M059J (cell line): Measurements from ENCODE around the gene AKAP9. TPM values are rescaled to one million over a fixed set of nuclear protein-coding genes. Genes with fewer than 3 reads are reported as not detected.
"Not testable (repeated sequence)": the region's sequence is repeated elsewhere in the genome, so short reads cannot be mapped to it uniquely, and the experiment has no call there.

Source experiments
- DNase-seq: peaks from one replicate; pipeline ENCODE4 v3.0.0-alpha.2; 2012; ENCODE audit warnings: low read depth
- total RNA-seq: library from RNA; depleted of rRNA; stranded (reverse); fragments of >200 nt; shearing (Covaris generic); gene quantifications from 2 replicates; pipeline ENCODE4 v1.2.3, GENCODE V29; 2014

The AKAP9 gene
- total RNA-seq, 1 experiment from 2014 or later: 18.0 TPM

DNA sequence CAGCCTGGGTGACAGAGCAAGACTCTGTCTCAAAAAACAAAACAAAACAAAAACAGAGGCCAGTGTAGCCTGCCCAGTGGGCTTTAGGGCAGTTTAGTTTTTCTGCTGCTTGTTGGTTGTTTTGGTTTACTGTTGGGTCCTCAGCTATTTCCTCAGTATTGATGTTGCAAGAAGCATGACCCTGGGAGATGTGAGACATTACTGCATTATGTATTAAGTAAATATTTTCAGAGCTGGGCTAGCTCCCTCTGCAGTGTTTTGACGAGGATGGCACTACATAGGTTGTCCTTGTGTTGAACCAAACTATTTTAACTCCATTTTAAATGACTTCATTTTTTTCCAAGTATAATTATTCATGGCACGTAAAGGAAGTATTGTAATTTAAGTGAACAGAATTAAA, 4.8 kb downstream of the AKAP9 start:
- peak; percentile 49 for DNase-seq

DNA sequence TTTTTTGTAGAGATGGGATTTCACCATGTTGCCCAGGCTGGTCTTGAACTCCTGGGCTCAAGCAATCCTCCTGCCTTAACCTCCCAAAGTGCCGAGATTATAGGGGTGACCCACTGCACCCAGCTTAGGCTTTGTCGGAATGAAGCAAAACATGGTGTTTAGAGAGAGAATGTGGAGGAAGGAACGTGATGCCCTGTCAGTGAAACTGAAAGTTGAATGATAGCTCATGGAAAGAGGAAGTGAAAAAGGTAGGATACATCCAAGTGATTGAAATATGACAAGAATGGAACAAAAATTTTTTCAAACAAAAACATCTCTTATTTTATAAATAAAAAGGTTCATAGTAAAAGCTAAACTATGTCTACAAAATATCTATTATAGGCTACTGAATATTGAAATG, 5.9 kb downstream of the AKAP9 start:
- DNase-seq: no peak

DNA sequence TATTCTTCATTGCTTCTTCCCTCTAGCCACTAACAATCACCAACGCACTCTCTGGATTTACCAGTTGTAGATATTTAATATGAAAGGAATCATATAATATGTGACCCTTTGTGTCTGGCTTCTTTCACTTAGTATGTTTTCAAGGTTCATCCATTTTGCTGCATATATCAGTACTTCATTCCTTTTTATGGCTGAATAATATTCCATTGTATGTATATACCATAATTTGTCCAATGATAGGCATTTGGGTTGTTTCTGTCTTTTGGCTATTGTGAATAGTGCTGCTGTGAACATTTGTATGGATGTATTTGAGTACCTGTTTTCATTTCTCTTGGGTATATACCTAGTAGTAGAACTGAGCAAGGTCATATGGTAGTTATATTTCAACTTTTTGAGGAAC, 7.3 kb downstream of the AKAP9 start:
- DNase-seq: no peak

DNA sequence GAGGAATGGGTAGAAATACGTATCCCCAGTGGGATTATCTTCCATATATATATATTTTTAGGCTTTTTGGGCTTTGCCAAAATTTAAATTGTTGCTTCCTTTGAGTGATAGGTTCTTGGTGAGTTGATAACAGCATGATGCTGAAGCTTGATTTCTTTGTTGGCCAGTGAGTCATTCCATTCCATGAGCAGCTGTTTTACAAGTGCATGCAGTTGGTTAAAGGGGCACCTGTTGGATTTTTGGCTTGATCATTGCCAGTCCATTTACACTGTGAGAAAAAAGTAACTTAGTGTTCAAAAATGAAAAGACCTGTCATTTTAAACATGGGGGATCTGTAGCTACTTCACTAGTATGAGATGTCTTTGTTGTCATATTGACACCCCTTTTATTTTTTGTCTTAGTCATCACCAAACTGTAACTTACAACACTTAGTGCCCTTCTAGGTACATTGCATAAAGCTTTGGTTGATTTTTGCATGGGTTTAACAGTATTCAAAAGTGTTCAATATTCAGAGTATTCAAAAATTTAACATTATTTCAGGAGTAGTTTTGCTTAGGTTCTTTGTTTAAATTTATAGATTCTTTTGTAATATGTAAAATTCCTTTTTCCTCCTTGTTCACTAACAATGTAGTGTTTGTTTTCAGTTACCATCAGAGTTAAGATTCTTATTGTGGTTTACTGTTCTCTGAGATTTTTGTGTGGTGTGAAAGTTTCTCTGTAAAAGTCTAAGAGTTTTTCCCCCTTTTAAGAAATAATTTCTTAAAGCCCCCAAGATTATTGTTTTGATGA, 8.8 kb downstream of the AKAP9 start:
- DNase-seq: peak; percentile 67

DNA sequence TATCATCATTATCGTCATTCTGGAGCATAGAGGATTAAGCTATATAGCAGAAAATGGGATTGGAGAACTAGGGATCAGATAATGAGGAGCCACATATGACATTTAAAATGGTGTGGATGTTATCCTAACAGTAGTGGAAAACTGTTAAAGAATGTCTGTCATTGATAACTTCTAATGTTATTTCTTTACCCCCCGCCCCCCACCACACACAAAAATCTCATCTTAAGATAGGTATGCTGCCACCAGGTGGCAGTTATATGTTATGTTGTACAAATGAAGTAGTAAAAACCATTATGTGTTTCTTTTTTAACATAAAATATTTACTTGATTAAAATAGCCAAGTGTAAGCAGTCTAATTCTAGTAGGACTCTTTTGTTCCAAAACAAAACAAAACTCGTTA, 13.0 kb downstream of the AKAP9 start:
- DNase-seq: peak; percentile 28

DNA sequence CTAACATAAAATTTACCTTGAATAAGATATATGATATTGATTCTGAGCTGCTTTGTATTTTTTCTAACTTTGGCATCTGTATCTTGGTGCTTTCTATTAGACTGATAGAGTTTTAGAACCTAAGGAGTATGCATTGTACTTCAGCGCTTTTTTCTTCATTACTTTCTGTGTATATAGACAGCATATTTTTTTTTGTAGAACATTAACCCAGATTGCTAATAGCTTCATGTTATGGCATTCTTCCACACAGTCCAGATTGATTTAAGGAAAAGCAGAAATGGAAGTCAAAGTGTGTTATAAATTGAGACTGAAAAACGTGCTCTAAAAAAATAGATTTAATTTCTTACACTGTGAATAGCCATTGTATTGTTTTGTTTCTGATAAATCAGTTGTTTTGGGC, 15.8 kb downstream of the AKAP9 start:
- not testable (repeated sequence) for DNase-seq

DNA sequence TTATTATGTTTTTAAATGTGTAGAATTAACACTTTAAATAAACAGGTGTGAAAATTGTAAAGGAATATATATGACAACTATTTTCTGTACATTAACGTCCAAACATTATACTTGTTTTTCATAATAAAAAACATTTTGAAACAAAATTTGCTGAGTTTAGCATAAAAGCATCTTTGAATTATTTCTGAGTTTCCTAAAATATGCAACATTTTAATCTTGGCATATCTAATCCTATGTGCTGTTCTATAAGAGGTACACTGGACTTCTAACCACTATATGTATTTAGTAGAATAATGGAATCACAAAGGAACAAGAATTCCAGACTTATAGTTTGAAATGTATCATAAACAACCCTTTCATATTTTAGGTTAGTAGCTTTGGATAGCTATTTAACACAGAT, 16.6 kb downstream of the AKAP9 start:
- DNase-seq: no peak

DNA sequence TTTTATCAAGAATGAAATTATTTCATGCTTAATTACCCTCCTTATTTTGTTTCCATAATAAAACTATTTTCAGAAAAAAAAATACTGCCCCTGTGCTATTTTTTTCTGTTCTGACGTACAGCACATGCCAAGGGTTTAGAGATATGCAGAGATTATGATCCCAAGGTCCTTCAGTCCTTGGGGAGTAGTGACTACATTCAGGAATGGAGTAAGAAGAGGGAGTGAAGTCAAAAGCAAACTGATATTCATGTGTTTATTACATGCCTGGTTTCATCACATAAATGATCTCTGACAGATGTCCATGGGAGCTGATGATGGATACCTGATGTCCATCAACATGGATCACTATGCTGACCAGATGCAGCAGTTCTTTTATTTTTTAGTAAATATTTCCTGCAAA, 17.2 kb downstream of the AKAP9 start:
- DNase-seq: no peak

DNA sequence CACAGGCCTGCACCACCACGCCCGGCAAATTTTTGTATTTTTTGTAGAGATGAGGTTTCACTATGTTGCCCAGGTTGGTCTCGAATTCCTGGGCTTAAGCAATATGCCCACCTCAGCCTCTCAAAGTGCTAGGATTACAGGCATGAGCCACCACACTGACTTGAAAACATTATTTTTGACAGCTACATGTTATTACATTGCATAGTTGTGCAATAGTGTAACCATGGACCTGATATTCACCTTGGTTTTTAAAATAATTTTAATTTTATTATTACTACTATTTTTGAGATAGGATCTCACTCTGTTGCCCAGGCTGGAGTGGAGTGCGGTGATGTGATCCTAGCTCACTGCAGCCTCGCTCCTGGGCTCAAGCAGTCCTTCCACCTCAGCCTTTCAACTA, 18.4 kb downstream of the AKAP9 start:
- DNase-seq: no peak

DNA sequence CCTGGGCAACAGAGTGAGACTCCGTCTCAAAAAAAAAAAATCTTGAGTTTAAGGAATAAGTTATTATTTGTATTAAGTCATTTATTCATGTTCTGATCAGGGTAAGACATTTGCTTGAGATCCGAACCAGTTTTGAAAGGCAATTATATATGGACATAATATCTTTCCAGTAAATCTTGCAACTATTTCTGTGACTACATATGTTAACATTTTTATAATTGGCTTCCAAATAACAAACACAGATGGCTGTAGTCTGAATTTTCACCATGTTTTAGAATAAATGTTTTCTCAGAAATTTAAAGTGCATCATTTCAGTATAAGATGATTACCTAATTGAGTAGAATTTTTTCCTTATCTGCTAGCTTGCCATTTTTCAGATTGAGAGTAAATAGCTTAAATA, 21.2 kb downstream of the AKAP9 start:
- DNase-seq: no peak

DNA sequence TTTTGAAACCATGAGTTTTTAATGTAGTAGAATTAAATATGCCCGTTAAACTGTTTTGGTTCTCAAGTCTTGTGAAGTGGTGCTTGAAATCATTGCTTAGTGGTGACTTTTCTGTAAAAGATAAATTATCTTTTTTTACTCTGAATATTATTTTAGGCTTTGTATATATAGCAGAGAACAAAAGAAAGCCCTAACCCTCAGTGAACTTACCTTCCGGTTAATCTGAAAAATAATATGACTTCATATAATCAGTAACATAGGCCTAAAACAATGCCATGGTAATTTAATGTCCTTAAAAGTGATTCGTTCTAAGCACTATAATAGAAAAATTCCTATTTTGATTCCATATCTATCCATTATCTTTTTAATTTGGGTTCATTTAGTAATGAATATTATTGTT, 21.8 kb downstream of the AKAP9 start:
- no peak for DNase-seq

DNA sequence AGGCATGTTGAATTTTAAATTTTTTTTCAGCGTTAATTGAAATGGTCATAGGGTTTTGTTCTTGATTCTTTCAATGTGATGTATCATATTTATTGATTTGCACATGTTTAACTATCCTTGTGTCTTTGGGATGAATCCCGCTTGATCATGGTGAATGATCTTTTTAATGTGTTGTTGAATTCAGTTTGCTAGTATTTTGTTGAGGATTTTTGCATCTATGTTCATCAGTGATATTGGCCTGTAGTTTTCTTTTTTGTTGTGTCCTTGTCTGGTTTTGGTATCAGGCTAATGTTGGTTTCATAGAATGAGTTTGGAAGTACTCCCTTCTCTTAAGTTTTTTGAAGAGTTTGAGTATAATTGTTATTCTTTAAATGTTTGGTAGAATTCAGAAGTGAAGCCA, 26.9 kb downstream of the AKAP9 start:
- DNase-seq: not testable (repeated sequence)

DNA sequence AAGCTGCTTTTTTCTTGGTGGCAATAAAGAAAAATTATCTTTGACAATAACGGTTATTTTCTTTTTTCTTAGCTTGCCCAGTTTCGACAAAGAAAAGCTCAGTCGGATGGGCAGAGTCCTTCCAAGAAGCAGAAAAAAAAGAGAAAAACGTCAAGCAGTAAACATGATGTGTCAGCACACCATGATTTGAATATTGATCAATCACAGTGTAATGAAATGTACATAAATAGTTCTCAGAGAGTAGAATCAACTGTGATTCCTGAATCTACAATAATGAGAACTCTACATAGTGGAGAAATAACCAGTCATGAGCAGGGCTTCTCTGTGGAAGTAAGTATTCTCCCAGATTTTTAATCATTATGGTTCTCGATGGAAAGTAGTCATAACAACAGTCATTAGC, 33.0 kb downstream of the AKAP9 start:
- no peak for DNase-seq

DNA sequence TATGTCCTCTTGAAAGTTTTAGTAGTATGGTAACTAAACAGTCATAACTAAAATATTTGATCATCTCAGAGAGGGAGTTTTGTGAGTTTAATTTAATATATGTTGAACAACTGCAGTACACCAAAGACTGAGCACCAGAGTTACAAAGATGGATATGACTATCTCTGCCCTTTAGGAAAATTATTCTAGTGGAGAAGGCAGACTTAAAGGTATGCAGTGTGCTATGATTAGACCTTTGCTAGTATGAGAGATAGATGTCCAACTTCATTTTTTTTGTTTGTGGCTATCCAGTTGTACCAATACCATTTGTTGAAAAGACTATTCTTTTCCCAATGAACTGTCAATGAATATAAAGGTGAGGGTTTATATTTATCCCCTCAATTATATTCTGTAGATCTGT, 33.4 kb downstream of the AKAP9 start:
- no peak for DNase-seq

DNA sequence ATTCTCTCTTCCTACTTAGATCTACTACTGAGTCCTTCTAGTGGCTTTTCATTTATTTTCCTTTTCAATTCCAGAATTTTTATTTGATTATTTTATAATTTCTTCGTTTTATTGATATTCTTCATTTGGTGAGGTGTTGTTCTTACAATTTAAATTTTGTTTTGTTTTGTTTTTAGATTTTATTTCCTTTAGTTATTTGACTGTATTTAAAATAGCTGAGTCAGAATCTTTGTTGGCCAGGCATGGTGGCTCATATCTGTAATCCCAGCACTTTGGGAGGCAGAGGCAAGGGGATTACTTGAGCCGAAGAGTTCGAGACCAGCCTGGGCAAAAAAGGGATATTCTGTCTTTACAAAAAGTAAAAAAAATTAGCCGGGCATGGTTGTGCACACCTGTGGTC, 36.1 kb downstream of the AKAP9 start:
- no peak for DNase-seq

DNA sequence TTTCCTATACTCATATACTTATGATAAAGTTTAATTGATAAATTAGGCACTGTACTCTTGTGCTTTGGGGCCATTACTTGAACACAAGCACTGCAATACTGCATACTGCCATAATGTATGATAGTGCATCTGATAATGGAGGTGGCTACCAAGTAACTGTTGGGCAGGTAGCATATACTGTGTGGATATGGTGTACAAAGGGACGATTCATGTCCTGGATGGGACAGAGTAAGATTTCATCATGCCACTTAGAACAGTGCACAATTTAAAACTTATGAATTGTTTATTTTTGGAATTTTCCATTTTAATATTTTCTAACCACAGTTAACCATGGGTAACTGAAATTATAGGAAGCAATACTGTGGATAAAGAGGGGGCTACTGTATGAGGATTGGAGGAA, 38.9 kb downstream of the AKAP9 start:
- no peak for DNase-seq

DNA sequence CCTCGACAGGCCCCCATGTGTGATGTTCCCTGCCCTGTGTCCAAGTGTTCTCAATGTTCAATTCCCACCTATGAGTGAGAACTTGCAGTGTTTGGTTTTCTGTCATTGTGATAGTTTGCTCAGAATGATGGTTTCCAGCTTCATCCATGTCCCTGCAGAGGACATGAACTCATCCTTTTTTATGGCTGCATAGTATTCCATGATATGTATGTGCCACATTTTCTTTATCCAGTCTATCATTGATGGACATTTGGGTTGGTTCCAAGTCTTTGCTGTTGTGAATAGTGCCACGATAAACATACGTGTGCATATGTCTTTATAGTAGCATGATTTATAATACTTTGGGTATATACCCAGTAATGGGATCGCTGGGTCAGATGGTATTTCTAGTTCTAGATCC, 41.7 kb downstream of the AKAP9 start:
- DNase-seq: not testable (repeated sequence)

DNA sequence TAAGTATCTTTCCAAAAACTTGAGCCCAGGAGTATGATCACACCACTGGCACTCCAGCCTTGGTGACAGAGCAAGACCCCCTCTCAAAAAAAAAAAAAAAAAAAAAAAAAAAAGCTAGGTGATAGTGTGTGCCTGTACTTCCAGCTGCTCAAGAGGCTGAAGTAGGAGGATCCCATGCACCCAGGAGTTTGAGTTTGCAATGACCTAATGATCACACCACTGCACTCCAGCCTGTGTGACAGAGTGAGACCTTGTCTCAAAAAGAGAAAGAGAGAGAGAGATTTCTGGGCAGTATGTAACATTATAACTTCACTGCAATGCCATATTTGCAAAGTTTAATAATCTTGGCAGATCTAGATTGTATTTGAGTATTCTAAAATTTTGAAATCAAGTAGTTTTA, 47.6 kb downstream of the AKAP9 start:
- no peak for DNase-seq

DNA sequence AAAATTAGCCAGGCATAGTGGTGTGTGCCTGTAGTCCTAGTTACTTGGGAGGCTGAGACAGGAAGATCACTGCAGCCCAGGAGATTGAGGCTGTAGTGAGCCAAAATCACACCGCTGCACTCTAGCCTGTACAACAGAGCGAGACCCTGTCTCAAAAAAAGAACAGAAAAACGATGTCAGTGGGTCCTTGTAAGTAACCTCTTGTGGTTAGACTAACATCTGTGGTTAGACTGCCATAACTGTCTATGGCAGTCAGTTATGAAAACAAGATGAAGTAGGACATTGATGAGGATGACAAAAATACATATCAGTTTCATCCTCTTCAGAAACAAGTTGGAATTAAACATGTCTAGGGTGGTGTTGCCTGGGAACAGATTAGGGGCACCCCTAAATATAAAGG, 53.3 kb downstream of the AKAP9 start:
- DNase-seq: no peak

DNA sequence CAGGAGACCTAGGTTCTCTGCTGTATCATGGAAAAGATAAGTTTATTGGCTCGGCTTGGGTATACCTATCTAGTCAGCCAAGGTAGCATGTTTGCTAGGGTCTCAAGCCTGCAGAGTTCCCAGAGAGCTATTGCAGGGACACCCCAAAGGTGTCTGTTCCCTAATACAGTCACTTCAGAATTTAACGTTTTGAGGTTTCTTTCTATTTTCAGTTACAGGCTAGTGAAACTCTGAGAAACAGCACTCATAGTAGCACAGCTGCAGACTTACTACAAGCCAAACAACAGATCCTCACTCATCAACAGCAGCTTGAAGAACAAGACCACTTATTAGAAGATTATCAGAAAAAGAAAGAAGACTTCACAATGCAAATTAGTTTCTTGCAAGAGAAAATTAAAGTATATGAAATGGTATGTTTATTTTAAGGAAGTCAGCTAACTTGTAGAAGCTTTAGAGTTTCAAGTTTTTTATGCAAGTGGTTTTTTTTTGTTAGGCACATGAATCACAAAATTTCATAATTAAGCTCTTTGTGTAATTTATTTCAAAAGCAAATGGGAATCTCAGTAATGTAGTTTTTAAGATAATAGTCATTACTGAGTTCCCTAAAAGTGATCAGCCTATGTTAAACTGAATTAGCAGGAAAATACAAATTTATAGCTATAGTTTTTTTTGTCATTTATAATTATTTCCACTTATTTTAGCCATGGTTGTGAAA, 54.9 kb downstream of the AKAP9 start:
- no peak for DNase-seq

DNA sequence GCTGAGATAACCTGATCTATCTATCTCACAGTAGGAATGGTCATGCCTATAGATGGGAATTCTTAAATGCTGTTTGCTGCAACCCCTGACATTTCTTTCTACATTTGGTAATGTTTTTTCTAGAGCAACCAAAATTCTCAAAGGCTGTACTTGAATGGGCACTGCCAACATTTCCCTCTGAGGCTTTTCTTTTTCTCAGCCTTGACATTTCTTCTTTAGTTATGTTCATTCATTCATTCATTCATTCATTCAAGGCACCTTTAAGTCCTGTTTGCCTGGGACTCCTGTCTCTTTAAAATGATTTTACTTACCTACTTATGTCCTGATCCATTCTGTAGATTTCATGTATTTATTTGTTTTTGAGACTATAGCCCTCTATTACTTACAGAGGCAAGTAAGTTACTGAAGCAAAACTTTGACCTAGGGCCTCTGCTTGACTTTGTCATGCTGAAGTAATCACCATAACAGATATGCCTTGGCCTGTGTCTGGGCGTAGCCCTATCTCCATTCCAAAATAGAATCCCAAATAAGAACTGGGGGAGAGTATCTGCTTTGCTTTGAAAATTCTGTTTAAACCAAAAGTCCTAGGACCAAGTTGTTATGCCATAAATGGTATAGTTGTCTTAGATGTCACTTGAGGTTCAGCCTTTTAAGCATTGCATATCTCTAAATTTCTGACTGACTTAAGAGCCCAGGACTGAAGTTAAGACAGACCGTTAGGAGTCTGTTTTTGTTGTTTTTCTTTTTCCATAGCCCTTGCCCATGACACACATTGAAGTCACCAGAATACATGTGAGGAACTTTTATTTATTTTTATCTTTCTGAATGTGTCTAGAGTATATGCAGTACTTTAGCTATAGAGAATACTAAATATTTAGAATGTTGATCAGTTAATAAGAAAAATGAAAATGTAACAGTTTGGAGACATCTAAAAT, 59.2 kb downstream of the AKAP9 start:
- DNase-seq: no peak

DNA sequence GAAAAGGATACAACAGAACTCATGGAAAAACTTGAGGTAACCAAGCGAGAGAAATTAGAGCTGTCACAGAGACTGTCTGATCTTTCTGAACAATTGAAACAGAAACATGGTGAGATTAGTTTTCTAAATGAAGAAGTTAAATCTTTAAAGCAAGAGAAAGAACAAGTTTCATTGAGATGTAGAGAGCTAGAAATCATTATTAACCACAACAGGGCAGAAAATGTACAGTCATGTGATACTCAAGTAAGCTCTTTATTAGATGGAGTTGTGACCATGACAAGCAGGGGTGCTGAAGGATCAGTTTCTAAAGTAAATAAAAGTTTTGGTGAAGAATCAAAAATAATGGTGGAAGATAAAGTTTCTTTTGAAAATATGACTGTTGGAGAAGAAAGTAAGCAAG, 62.1 kb downstream of the AKAP9 start:
- no peak for DNase-seq
